HCT116 (cell line): ENCODE results near the gene PSMC3IP. TPM values are rescaled to one million over a fixed set of nuclear protein-coding genes. Genes with fewer than 3 reads are reported as not detected.

Experiments used
- ATAC-seq: fragments of 200-7000 bp; cut with Tn5 transposase; 2 replicates; pipeline ENCODE4 v1.9.1; 2020; ENCODE audit warnings: mild to moderate bottlenecking, moderate library complexity
- BruUV-seq: library from RNA; stranded (reverse); fragments of 400-500 nt; replicated peaks from 2 replicates; lab custom pipeline; 2021; lab: Mats Ljungman, UMichigan
- CTCF ChIA-PET: fragments of 300-600 bp; sonication (Branson Sonifier 250); formaldehyde crosslinking; loops from one replicate; lab custom pipeline; 2021; ENCODE audit warnings: antibody characterized with exemption; lab: Charles Lee
- POLR2A ChIA-PET: fragments of 300-600, 350-600 bp; sonication (Branson Sonifier 250); formaldehyde crosslinking; loops from one replicate; lab custom pipeline; 2021; ENCODE audit warnings: antibody characterized with exemption; lab: Charles Lee
- RAD21 ChIA-PET, 2 experiments: fragments of 300-600 bp; sonication (Branson Sonifier 250); formaldehyde crosslinking; loops; one replicate each; lab custom pipeline; 2023; ENCODE audit warnings: low total read pairs in 2 of 2; ENCODE audit not compliant: uncharacterized antibody in 2 of 2, unreplicated experiment in 2 of 2, low non-redundant PET in 1 of 2; lab: Charles Lee
- DNase-seq: peaks from one replicate; pipeline ENCODE4 v3.0.0-alpha.2; 2010; ENCODE audit warnings: low read depth, low spot score
- H2AFZ ChIP-seq: fragments of 200-600 bp; shearing (Covaris generic), sonication (generic); 2 replicates; pipeline ENCODE4 v1.6.1; 2017; ENCODE audit warnings: low read depth, mixed run types, mixed read lengths, antibody characterized with exemption, low read length; ENCODE audit not compliant: poor library complexity, severe bottlenecking
- H3K27ac ChIP-seq: 2 replicates; pipeline ENCODE4 v1.5.1; 2012; ENCODE audit warnings: low read depth, low read length
- H3K27me3 ChIP-seq: fragments of 200-600 bp; sonication (generic); 2 replicates; pipeline ENCODE4 v1.6.1; 2016; ENCODE audit warnings: mixed run types, low read length, mixed read lengths; ENCODE audit not compliant: insufficient read depth
- H3K36me3 ChIP-seq, 2 experiments: fragments of 200-500 bp in 1 of 2; fragments of 200-600 bp in 1 of 2; sonication (Bioruptor generic) in 1 of 2; sonication (generic) in 1 of 2; 2 replicates each; pipeline versions ENCODE4 v1.5.1 to v1.6.1; 2014 to 2016; ENCODE audit warnings: low read length in 2 of 2, inconsistent platforms in 1 of 2, mixed read lengths in 1 of 2, mixed run types in 1 of 2; ENCODE audit not compliant: insufficient read depth in 2 of 2, control insufficient read depth in 1 of 2
- H3K4me1 ChIP-seq, 2 experiments: fragments of 200-600 bp in 1 of 2; sonication (generic) in 1 of 2; 2 replicates each; pipeline versions ENCODE4 v1.5.1 to v1.6.1; 2012 to 2017; ENCODE audit warnings: low read length in 2 of 2, inconsistent platforms in 1 of 2, mild to moderate bottlenecking in 1 of 2, mixed read lengths in 1 of 2, mixed run types in 1 of 2, moderate library complexity in 1 of 2; ENCODE audit not compliant: insufficient read depth in 2 of 2, control insufficient read depth in 1 of 2
- H3K4me2 ChIP-seq: fragments of 200-600 bp; sonication (generic); 2 replicates; pipeline ENCODE4 v1.6.1; 2017; ENCODE audit warnings: mixed run types, low read length, mixed read lengths
- H3K4me3 ChIP-seq, 2 experiments: fragments of 200-600 bp in 1 of 2; sonication (generic) in 1 of 2; replicated peaks in 1 of 2; 2 replicates each; pipeline ENCODE4 v1.5.1; 2011 to 2016; ENCODE audit warnings: low read length in 2 of 2, control low read depth in 1 of 2, low read depth in 1 of 2, mild to moderate bottlenecking in 1 of 2, mixed read lengths in 1 of 2, mixed run types in 1 of 2
- H3K79me2 ChIP-seq: fragments of 200-600 bp; sonication (generic); 2 replicates; pipeline ENCODE4 v1.6.1; 2017; ENCODE audit warnings: mild to moderate bottlenecking, mixed run types, low read length, moderate library complexity, mixed read lengths; ENCODE audit not compliant: insufficient read depth
- H3K9ac ChIP-seq: fragments of 200-600 bp; sonication (generic); 2 replicates; pipeline ENCODE4 v1.6.1; 2016; ENCODE audit warnings: low read length, mixed read lengths
- H3K9me2 ChIP-seq: fragments of 200-600 bp; sonication (generic), shearing (Covaris generic); 2 replicates; pipeline ENCODE4 v1.6.1; 2017; ENCODE audit warnings: mixed run types, mild to moderate bottlenecking, moderate library complexity; ENCODE audit not compliant: insufficient read depth
- H3K9me3 ChIP-seq, 2 experiments: fragments of 200-500 bp in 1 of 2; fragments of 200-600 bp in 1 of 2; sonication (Bioruptor generic) in 1 of 2; sonication (generic) in 1 of 2; 2 replicates each; pipeline ENCODE4 v1.6.1; 2014 to 2017; ENCODE audit warnings: low read length in 2 of 2, mixed read lengths in 2 of 2, inconsistent platforms in 1 of 2, low read depth in 1 of 2, mild to moderate bottlenecking in 1 of 2, mixed run types in 1 of 2, moderate library complexity in 1 of 2; ENCODE audit not compliant: control insufficient read depth in 1 of 2, insufficient read depth in 1 of 2
- H4K20me1 ChIP-seq: fragments of 200-600 bp; sonication (generic), shearing (Covaris generic); 2 replicates; pipeline ENCODE4 v1.6.1; 2017; ENCODE audit warnings: mixed run types, mild to moderate bottlenecking, moderate library complexity; ENCODE audit not compliant: insufficient read depth
- ELF1 ChIP-seq: IDR thresholded peaks from 2 replicates; pipeline ENCODE4 v1.6.1; 2012; ENCODE audit warnings: low read depth, borderline replicate concordance
- POLR2A ChIP-seq: IDR thresholded peaks from 2 replicates; pipeline ENCODE4 v1.7.0; 2011; ENCODE audit warnings: borderline replicate concordance; ENCODE audit not compliant: insufficient read depth, insufficient read length; ENCODE audit errors: extremely low read depth
- RAD21 ChIP-seq: IDR thresholded peaks from 2 replicates; pipeline ENCODE4 v1.6.1; 2012; ENCODE audit warnings: low read depth, mild to moderate bottlenecking
- SRF ChIP-seq: IDR thresholded peaks from 2 replicates; pipeline ENCODE4 v1.6.1; 2012; ENCODE audit warnings: low read depth
- TCF7L2 ChIP-seq: IDR thresholded peaks from 2 replicates; pipeline ENCODE4 v1.7.0; 2011; ENCODE audit warnings: borderline replicate concordance, inconsistent platforms; ENCODE audit not compliant: insufficient read depth, insufficient read length; ENCODE audit errors: extremely low read depth
- YY1 ChIP-seq: IDR thresholded peaks from 2 replicates; pipeline ENCODE4 v1.6.1; 2011; ENCODE audit warnings: low read length, low read depth, moderate library complexity, mild to moderate bottlenecking; ENCODE audit not compliant: insufficient replicate concordance; ENCODE audit errors: extremely low read depth
- intact Hi-C: fragments of 100-400 bp; cut with micrococcal nuclease; formaldehyde crosslinking; loops from 2 replicates; pipeline ENCODE4 v1.10.0; 2022
- total RNA-seq: library from RNA; stranded (reverse); gene quantifications from one replicate; pipeline ENCODE4 v1.2.1, GENCODE V29; 2021; ENCODE audit not compliant: unreplicated experiment
- TF ChIP-seq, protein P1 (sequence below): IDR thresholded peaks from 2 replicates; pipeline ENCODE4 v1.6.1; 2011; ENCODE audit warnings: mild to moderate bottlenecking, low read length, moderate library complexity; ENCODE audit not compliant: insufficient replicate concordance; ENCODE audit errors: extremely low read depth

The PSMC3IP gene
- total RNA-seq, 1 experiment from 2014 or later = 24.3 TPM

DNA sequence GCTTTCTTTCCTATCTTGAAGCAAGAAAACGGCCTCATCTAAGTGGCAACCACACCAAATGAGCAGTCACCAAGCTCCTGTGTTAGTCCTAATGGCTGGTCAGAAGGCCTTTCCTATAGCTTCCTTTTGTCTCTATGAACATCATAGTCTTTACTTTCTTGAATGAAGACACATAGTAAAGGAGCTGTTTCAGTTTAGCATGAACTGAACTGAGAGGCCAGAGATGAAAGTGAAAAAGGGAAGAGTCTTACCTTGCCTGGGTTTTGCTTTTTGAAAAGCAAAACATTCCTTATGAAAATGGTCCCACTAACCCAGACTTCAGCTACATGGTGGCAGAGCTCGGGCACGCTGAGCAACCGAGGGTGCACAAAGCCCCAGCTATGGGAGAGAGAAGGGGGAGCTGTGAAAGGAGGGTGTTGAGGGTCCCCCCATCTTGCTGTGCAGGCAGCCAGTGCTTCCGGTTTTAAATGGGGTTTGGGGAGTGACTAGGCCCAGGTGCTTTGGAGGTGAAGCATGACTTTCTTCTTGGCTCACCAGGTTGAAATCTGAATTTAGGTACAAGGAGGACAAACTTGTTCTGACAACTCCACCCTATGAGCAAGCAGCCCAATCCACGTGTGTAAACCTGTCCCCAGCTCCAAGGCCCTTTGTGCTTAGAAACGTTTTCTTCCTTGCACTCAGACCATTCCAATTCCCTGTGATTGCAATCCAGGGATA is 9.1 kb upstream of the PSMC3IP start:
- Histone ChIP-seq H3K27ac (no peak overlapping the region), H3K9me3 (no peaks in the 10 kb centered on the region), H3K4me3 (no peak overlapping the region), H3K4me1 (no peaks in the 10 kb centered on the region), H3K9me2 (no peaks in the 10 kb centered on the region), H3K36me3 (peaks cover 19 to 36% of the 10 kb centered on the region in 2 experiments; a peak in 3 of 4 replicates), H3K27me3 (no peaks in the 10 kb centered on the region), H3K4me2 (no peak overlapping the region), H3K79me2 (no peaks in the 10 kb centered on the region), H4K20me1 (no peaks in the 10 kb centered on the region), H3K9ac (no peak overlapping the region), H2AFZ (no peak overlapping the region)
- DNase-seq = no peak
- POLR2A ChIA-PET = no interaction called here
- RAD21 ChIA-PET = no interaction called here
- CTCF ChIA-PET = interaction anchor here (2.2 kb wide), 1 partner anchor 8 kb away, joined by 12 read pairs; the partner anchor contains the start of gene PSMC3IP
- intact Hi-C loops = no loop called here
- no peak for ATAC-seq
- TF ChIP-seq YY1 = no peak
- no peak for TF ChIP-seq SRF
- TF ChIP-seq POLR2A = no peak
- no peak for TF ChIP-seq TCF7L2
- TF ChIP-seq RAD21 = no peak
- TF ChIP-seq, protein P1, sequence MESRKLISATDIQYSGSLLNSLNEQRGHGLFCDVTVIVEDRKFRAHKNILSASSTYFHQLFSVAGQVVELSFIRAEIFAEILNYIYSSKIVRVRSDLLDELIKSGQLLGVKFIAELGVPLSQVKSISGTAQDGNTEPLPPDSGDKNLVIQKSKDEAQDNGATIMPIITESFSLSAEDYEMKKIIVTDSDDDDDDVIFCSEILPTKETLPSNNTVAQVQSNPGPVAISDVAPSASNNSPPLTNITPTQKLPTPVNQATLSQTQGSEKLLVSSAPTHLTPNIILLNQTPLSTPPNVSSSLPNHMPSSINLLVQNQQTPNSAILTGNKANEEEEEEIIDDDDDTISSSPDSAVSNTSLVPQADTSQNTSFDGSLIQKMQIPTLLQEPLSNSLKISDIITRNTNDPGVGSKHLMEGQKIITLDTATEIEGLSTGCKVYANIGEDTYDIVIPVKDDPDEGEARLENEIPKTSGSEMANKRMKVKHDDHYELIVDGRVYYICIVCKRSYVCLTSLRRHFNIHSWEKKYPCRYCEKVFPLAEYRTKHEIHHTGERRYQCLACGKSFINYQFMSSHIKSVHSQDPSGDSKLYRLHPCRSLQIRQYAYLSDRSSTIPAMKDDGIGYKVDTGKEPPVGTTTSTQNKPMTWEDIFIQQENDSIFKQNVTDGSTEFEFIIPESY = no peak
- no peak for TF ChIP-seq ELF1
- no TSS peak for BruUV-seq
